GM19023 (cell line): ENCODE results near the gene MICAL1.
A peak's percentile ranks its signal among the peaks of the same experiment; 100 is the strongest.

Source experiments
- ATAC-seq: cut with Tn5 transposase; IDR thresholded peaks from one replicate; pipeline ENCODE4 v1.9.1; 2021; ENCODE audit warnings: mild to moderate bottlenecking, moderate library complexity; ENCODE audit not compliant: unreplicated experiment

The MICAL1 gene, protein sequence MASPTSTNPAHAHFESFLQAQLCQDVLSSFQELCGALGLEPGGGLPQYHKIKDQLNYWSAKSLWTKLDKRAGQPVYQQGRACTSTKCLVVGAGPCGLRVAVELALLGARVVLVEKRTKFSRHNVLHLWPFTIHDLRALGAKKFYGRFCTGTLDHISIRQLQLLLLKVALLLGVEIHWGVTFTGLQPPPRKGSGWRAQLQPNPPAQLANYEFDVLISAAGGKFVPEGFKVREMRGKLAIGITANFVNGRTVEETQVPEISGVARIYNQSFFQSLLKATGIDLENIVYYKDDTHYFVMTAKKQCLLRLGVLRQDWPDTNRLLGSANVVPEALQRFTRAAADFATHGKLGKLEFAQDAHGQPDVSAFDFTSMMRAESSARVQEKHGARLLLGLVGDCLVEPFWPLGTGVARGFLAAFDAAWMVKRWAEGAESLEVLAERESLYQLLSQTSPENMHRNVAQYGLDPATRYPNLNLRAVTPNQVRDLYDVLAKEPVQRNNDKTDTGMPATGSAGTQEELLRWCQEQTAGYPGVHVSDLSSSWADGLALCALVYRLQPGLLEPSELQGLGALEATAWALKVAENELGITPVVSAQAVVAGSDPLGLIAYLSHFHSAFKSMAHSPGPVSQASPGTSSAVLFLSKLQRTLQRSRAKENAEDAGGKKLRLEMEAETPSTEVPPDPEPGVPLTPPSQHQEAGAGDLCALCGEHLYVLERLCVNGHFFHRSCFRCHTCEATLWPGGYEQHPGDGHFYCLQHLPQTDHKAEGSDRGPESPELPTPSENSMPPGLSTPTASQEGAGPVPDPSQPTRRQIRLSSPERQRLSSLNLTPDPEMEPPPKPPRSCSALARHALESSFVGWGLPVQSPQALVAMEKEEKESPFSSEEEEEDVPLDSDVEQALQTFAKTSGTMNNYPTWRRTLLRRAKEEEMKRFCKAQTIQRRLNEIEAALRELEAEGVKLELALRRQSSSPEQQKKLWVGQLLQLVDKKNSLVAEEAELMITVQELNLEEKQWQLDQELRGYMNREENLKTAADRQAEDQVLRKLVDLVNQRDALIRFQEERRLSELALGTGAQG

DNA sequence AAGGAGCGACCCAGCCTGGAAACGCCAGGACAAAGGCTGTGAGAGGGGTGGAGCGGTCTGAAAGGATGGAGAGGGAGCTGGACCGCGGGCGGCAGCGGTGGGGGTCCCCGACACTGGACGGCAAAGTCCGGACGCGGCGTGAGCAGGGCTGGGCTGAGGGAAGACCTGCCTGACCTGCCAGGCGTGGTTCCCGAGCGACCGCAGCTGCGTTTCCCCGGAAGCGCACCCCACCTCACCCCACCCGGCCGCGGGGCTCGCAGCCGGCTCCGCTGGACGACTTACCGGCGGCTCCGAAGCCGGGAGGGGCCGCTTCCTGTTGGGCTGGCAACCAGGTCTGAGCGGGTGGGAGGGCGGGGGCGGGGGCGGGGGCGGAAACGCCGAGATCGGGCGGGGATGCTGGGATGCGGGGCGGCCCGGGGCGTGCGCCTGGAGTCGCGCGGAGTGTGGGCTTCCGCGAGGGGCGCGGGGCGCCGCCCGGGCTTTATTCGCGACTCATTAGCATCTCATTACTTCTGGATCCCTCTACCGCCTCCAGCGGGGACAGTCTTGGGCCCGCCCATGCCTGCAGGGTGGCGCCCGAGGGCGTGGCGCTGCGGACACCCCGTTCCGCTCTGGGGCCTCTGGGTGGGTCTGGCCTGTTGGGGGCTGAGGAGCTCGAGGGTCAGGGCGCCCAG lies at the start of gene MICAL1:
TSS of gene MICAL1 (minus strand) at position 336 of the 674 bp plus-strand sequence. CDS start 1,576 bp downstream, outside the sequence.
- ATAC-seq: peak; percentile 65

DNA sequence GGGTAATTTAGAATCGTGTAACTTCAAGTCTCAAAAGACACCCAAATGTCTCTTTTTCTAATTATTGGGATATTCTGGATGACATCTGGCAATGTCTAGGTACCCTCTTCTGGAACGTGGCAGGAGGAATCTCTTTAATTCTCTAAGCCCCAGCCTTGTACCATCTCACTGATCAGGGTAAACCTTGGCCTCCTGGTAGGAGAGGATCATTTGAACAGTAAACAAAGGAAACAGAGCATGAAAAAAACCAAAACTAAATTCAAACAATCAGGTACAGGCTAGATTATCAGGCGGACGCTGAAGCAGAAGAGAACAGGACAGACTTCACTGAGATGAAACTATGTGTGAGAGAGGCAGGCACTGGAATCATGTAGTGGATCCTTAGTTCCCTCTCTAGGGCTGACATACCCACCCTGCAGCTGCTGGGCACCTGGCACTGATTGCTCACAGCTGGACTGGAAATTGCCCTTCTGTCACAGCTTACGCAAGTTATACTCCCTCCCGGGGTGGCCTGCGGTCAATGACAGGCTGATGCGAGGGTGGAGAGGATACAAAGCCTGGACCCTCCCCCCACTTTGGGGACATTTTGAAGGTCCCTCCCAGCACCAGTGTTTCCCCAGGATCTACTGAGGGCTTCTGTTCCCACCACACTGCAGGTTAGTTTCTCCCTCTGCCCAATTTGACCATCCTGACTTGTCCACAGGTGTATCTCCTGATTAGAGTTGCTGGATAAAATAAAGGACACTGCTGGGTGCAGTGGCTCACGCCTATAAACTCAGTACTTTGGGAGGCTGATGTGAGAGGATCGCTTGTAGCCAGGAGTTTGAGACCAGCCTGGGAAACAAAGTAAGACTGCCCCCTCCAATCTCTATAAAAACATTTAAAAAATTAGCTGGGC lies 48.0 kb upstream of the MICAL1 start:
- no peak for ATAC-seq

DNA sequence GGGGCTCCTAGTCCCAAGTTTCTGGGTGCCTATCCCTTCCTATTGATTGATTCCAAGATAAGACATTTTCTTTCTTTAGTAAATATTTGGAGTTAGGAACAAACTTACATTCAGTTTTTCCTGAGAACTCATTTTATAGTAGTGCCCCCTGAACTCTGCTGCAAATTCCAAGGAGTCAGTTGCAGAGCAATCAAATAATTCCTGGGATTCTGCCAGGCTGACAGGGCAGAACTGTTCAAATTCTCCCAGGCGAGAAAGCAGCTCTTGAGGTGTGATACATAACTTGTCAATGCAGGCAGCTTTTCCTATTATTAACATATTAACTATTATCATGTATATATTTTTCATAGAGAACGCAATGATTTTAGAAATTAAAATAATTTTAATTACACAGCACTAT lies 43.4 kb upstream of the MICAL1 start:
- no peak for ATAC-seq

DNA sequence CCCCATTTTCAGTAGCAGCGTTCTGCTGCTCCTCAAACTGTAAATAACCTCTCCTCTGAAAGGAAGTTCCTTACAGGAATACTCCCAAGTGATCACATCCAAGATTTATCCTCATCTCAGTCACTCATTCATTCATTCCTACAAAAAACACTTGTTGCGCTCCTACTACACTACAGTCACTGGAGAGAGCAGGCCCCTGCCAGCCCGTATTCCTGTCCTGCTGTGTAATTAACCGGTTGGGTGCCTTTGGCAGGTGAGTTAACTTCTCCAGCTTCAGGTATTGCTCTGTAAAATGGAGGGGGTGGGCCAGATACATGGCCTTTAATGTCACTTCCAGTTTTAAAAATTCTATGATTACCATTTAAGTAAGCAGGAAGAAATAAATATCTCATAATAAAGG lies 42.5 kb upstream of the MICAL1 start:
- no peak for ATAC-seq

DNA sequence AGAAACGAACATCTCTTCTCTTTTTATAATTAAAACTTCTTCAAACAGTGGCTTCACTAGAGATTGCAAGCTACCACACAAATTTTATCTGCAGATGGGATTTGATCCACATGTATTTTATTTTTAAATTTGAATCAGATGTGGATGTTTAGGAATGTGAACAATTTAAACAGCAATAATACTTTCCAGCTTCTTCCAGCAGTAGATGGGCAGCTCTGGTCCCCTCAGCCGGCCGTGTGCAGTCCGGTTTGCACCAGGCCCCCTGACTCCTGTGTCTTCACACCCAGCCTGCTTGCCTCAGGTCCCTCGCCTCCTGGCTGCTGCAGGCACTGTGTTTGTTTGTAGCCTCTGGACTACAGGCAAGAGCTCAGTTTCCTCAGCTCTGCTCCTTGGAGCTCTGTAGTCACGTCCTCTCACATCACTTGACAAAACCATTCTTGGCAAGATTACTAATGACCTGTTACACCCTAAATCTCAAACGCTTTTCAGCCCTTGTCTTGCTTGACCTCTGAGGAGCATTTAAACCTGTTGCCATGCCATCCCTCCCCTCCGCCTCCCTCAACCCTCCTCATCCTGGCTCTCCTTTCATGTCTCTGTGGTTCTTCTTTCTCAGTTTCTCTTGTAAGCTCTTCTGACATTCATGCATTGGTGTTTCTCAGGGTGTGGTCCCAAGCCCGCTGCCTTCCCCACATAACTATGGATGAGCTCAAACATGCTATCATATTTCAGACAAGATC lies 40.6 kb upstream of the MICAL1 start:
- no peak for ATAC-seq

DNA sequence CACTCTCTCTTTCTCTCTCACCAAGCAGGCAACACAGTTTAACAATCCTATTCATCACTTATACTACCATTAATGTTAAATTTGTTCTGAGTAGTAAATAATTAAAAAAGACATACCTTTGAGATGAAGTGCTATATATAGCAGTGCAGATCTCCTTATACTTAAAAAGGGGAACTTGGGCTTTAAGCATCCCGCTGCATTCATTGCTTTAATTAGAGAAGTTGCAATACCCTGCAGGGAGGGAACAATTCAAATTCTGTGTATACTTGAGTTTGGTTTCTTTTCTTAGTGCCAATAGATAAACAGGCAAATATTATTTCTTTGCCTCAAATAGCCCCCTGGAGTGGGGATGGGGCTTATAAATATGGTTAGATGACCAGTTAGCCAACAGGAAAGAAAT lies 38.3 kb upstream of the MICAL1 start:
- no peak for ATAC-seq

DNA sequence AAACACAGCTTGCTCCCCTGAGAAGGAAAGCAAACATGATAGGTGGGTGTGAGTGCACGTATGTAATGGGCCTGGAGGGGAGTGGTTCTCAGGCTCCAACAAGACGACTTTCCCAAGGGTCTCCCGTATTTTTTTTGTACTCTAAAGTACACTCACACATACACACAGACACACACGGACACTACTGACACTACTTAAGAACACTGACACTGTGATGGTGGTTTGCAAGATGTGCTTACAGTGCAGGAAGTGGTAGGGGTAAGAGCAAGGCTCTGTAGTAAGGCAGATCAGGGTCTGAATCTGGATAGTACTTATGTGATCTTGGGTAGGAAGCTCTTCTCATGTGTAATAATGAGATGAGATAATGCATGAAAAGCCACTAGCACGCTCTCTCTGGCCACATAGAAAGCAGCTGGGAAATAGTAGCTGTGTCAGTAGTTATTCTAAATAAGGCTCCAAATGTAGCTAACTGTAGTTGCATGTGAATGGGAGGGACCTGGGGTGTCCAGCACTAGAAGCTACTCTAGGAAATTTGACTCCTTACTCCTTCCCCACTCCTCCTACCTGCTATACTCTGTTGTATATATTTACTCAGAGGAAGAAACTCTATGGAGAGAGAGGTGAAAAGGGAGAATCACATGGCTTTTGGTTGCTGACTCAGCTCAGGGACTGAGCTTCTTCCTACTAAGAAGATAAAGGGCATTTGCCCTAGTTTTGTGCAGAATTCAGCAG lies 35.8 kb upstream of the MICAL1 start:
- no peak for ATAC-seq

DNA sequence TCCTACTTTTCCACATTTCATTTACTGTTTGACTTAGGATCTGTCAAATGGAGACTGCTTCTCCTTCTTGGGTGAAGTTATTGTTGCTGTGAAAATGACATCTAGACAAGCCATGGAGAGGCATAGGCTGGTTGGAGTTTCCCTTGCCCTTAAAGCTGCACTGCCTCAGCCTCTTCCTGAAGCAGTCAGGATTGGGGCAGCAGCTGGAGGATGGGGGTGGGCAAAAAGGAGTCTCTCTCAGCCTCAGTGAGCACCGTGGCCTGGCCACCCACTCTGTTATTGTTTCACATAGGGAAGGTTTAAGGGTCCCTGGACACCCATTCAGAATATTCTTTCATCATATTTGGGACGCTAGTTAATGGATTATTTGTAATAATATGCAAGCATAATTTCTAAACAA lies 35.1 kb upstream of the MICAL1 start:
- ATAC-seq: no peak

DNA sequence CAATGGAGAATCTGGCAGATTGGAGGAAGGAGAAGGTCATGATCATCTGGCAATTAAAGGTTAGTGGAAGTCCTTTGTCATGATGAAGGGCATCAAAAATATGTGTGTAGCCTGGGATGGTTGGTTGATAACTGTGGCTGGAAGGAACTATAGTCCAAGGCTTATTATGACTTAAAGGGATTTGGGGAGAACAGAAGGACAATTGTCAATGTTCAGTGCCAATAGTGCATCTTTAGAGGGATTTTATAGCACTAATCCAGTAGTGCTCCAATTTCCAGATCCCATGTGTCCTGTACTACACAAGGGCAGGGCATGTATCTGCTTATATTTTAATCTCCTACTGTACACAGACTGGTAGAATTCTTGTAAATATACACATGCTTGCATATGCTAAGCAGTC lies 32.4 kb upstream of the MICAL1 start:
- ATAC-seq: no peak

DNA sequence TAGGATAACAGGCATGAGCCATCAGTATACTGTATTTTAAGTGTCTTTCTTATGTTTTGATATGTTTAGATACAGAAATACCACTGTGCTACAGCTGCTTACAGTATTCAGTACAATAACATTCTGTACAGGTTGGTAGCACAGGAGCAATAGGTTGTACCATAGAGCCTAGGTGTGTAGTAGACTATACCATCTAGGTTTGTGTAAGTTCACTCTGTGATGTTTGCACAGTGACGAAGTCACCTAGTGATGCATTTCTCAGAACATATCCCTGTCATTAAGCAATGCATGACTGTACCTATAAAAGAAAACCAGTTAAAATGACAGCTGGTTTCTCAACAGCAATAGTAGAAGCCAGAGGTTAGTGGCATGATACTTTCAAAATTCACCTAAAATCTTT lies 30.5 kb upstream of the MICAL1 start:
- ATAC-seq: no peak

DNA sequence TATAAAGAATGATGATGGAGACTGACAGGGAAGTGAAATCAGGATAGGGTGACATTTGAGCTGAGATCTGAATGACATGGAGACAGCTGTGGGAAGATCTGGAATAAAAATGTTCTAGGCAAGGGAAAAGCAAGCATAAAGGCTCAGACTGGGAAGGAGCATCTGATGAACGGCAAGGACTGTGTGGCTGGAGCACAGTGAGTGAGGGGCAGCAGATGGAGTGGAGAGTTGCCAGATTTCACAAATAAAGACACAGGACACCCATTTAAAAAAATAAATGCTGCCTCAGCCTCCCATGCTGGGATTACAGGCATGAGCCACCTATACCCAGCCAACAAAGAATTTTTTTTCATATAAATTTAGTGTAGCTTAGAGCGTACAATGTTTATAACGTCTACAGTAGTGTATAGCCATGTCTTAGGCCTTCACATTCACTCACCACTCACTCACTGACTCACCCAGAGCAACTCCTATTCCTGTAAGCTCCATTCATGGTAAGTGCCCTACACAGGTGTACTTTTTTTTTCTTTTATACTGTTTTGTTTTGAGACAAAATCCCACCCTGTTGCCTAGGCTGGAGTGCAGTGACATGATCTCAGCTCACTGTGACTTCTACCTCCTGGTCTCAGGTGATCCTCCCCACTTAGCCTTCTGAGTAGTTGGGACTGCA lies 29.8 kb upstream of the MICAL1 start:
- ATAC-seq: no peak

DNA sequence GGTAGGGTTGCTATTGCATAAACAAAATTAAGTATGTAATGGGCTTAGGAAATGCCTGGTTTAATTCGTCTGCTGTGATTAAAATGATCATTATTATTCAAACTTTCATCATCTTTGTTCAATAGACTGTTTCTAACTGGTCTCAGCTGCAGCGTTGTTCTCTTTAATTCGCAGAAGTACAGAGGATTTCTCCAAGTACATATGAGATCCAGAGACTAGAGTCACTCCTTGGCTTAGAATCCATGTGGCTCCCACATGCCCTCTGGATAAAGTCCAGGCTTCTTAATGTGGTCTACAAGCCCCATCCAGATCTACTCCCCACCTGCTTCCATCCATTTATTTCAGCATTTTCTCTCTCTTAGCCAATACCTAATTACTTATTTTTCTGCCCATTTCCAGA lies 28.6 kb upstream of the MICAL1 start:
- no peak for ATAC-seq

DNA sequence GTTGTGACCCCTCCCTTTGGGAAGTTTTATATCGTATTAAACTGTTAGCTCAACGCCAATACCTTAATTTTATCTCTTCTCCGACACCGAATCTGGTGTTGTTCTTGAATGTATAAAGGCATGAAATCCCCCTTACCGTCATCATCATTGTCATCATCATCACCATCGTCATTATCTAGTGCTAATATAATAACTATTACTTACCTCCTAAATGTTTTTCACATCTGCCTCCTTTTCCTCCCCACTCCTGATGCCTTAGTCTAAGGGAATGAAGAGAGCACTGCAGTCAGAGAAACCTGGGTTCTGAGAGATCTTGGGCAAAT lies 28.1 kb upstream of the MICAL1 start:
- ATAC-seq: no peak

DNA sequence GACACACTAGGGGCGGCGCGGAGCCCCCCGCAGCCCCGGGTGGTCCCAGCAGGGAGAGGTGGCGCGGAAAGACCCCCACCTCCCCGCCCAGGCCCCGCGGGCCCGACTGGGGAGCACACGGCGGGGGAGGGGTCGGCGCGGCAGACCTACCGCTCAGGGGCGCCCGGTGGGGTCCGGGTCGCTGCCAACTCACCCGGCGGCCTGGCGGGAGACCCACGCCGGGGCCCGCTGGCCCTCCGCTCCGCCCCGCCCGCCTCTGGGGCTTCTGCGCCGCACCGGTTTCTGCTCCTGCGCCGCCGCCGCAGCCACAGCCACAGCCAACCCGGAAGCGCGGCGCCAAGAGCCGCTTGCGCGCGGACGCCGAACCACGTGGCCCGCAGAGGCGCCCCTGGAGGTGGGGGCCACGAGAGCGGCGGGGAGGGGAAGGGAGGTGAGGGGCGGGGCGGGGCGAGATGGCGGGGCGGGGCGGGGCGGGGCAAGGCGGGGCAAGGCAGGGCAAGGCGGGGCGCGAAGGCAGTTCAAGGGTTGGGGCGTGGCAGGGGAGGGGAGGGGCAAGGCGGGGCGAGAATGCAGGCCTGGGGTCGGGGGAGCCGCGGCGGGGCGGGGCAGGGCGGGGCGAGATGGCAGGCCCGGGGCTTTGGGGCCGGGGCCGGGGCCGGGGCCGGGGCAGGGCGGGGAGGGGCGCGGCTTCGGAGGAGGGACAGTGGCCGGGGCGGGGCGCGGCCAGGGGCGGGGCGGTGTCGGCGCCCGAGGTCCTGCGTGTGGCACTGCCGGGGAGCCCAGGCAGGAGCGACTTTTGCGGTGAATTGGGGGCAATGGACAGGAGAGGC lies 27.5 kb upstream of the MICAL1 start, which contains the start of gene ZBTB24:
TSS of gene ZBTB24 (minus strand) at position 315 of the 830 bp plus-strand sequence. CDS start 1,193 bp downstream, outside the sequence.
- peak; percentile 95 for ATAC-seq

DNA sequence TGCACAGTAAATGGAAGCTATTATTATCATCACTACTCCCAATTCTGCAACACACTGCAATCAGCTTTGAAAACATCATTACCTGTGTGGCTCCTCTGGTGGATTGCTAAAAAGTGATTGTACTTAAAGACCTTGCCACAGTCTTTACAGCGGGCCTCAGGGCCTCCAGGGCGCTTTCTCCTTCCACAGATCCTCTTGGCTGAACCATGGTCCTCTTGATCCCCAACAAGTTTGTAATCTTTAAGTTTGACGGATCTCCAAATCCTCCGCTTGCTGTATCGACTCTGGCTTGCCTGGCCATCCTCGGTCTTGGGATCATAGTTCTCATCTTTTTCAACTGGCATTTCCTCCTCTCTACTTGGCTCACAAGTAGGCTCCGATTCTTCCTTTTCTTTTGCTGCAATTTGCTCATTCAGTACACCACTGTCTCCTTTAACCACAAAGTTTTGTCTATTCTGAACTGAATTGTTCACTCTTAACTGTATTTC lies 25.5 kb upstream of the MICAL1 start:
- ATAC-seq: no peak

DNA sequence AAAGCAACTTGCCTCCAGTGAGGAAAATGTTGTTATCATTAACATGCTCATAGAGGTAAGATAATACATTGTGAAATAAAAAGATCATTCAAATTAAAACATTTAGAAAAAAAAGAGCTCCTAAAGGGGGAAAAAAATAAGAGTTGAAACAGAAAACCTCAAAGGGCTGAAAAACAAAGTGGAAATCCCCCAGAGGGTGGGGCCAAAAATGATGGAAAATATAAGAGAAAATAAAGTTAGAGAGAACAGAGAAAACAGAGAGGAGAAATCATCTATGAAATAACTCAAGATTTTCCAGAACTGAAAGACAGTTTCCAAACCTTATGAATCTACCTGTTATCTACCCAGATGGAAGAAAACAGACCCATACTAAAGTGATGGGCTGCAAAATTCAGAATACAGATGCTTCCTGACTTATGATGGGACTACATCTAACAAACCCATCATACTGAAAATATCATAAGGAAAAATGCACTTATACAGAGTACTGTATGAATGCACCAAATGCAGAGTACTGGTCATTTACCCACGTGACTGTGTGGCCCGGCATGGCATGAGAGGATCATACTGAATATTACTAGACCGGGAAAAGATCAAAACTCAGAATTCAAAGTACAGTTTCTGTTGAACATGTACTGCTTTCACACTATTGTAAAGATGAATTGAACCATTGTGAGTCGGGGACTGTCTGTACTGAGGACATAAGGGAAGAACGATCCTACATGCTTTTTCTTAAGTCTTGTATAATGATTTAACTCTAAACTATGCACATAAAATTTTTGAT lies 23.5 kb upstream of the MICAL1 start:
- no peak for ATAC-seq
